ENCODE results near the gene ACY1.

DNA sequence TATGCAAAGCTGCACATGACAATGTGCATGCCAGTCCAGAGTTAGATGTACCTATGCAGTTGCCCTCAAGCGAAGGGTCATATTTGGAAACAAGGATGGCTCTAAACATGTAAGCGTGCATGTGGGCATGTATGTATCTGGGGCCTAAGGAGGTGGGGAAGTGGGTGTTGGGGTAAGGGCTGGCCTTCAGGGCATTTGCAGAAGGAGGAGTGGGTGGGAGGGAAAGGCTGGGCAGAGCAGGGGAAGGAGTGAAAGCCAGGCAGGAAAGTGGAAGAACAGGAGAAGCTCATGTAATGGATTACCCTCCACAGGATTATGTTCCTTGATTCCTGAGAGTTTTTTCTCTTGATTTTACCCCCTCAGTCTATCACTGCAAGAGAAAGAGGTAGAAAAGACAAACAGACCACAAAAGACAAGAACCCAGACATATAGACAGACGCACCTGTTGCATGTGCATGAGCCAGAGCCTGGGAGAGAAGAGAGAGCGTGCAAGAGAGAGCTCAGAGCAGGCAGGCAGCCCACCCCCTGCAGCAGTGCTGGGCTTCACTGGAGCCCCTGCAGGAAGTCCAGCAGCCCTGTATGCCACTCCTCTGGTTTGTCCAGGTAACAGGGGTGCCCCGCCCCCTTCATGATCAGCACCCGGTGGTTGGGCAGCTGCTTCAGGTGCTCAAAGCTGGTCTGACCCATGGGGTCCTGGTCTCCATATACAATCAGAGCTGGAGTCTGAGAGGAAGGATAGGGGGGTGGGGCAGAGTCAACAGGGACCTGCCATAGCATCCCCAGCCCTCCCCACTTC, 14.3 kb upstream of the ACY1 start:
- TF ChIP-seq CTCF (IDR thresholded peaks at IDR 0.05) (no peak), ZFX (IDR thresholded peaks at IDR 0.05; ENCODE audit: borderline replicate concordance) (no peak)

Data from 22Rv1 (cell line).